Trophoblast cell (in vitro differentiated cells and primary cell): ENCODE results near the gene ARHGAP23.

Source experiments
- DNase-seq, 2 donors: peaks; one replicate each; pipeline ENCODE4 v3.0.0-alpha.2; 2016
- H2AFZ ChIP-seq: 2 replicates; pipeline ENCODE4 v1.6.1; 2013; ENCODE audit warnings: low read length, moderate library complexity, mild to moderate bottlenecking; ENCODE audit not compliant: insufficient read depth, poor library complexity
- H2AK5ac ChIP-seq: 2 replicates; pipeline ENCODE4 v1.6.1; 2013; ENCODE audit warnings: mild to moderate bottlenecking, low read length
- H2BK120ac ChIP-seq: 2 replicates; pipeline ENCODE4 v1.6.1; 2013; ENCODE audit warnings: low read length, mild to moderate bottlenecking, moderate library complexity; ENCODE audit not compliant: insufficient read depth, poor library complexity
- H2BK12ac ChIP-seq: 2 replicates; pipeline ENCODE4 v1.6.1; 2013; ENCODE audit warnings: mild to moderate bottlenecking, low read length, moderate library complexity
- H2BK5ac ChIP-seq: 2 replicates; pipeline ENCODE4 v1.6.1; 2013; ENCODE audit warnings: low read length, low read depth, moderate library complexity, mild to moderate bottlenecking; ENCODE audit not compliant: poor library complexity
- H3K14ac ChIP-seq: 2 replicates; pipeline ENCODE4 v1.6.1; 2013; ENCODE audit warnings: mild to moderate bottlenecking, low read length
- H3K18ac ChIP-seq: 2 replicates; pipeline ENCODE4 v1.6.1; 2013; ENCODE audit warnings: mild to moderate bottlenecking, low read length
- H3K23ac ChIP-seq: 2 replicates; pipeline ENCODE4 v1.6.1; 2013; ENCODE audit warnings: low read length
- H3K27ac ChIP-seq: 2 replicates; pipeline ENCODE4 v1.5.1; 2013; ENCODE audit warnings: low read depth, mild to moderate bottlenecking, inconsistent platforms, low read length, moderate library complexity
- H3K27me3 ChIP-seq: 2 replicates; pipeline ENCODE4 v1.6.1; 2013; ENCODE audit warnings: inconsistent platforms, mild to moderate bottlenecking, low read length, moderate library complexity; ENCODE audit not compliant: insufficient read depth
- H3K36me3 ChIP-seq, 2 experiments: 1 replicate in 1 of 2; 2 replicates in 1 of 2; pipeline ENCODE4 v1.6.1; 2013; ENCODE audit warnings: low read length in 2 of 2, mild to moderate bottlenecking in 2 of 2, moderate library complexity in 1 of 2; ENCODE audit not compliant: insufficient read depth in 2 of 2, control insufficient read depth in 1 of 2
- H3K4ac ChIP-seq: 2 replicates; pipeline ENCODE4 v1.6.1; 2013; ENCODE audit warnings: low read depth, mild to moderate bottlenecking, low read length, moderate library complexity
- H3K4me1 ChIP-seq, 2 experiments: 1 replicate in 1 of 2; 2 replicates in 1 of 2; pipeline ENCODE4 v1.6.1; 2013; ENCODE audit warnings: low read length in 2 of 2, mild to moderate bottlenecking in 2 of 2, moderate library complexity in 1 of 2; ENCODE audit not compliant: insufficient read depth in 2 of 2, control insufficient read depth in 1 of 2
- H3K4me2 ChIP-seq: 2 replicates; pipeline ENCODE4 v1.6.1; 2013; ENCODE audit warnings: inconsistent platforms, mild to moderate bottlenecking, low read length, moderate library complexity
- H3K4me3 ChIP-seq: 2 replicates; pipeline ENCODE4 v1.5.1; 2013; ENCODE audit warnings: mild to moderate bottlenecking, low read depth, low read length, inconsistent platforms
- H3K79me1 ChIP-seq: one replicate; pipeline ENCODE4 v1.6.1; 2013; ENCODE audit warnings: low read length
- H3K79me2 ChIP-seq: 2 replicates; pipeline ENCODE4 v1.6.1; 2013; ENCODE audit warnings: low read length, mild to moderate bottlenecking; ENCODE audit not compliant: control insufficient read depth, insufficient read depth, poor library complexity
- H3K9ac ChIP-seq: 2 replicates; pipeline ENCODE4 v1.6.1; 2013; ENCODE audit warnings: mild to moderate bottlenecking, low read length
- H3K9me3 ChIP-seq: 2 replicates; pipeline ENCODE4 v1.6.1; 2013; ENCODE audit warnings: low read depth, mild to moderate bottlenecking, control low read depth, inconsistent platforms, low read length; ENCODE audit not compliant: insufficient read depth
- H4K12ac ChIP-seq: 2 replicates; pipeline ENCODE4 v1.6.1; 2013; ENCODE audit warnings: low read depth, mild to moderate bottlenecking, low read length, moderate library complexity
- H4K8ac ChIP-seq: 2 replicates; pipeline ENCODE4 v1.6.1; 2013; ENCODE audit warnings: low read depth, mild to moderate bottlenecking, low read length, moderate library complexity
- H4K91ac ChIP-seq: one replicate; pipeline ENCODE4 v1.6.1; 2013; ENCODE audit warnings: low read depth, mild to moderate bottlenecking, low read length, moderate library complexity
- WGBS: extraction: QIAGEN DNeasy Blood & Tissue Kit; methylation state at CpG from one replicate; pipeline ENCODE4 v1.1.7; 2013; ENCODE audit warnings: missing lambda C conversion rate; ENCODE audit not compliant: insufficient read length, insufficient coverage; ENCODE audit errors: extremely low coverage; 5-methylcytosine and 5-hydroxymethylcytosine counted together

The ARHGAP23 gene

DNA sequence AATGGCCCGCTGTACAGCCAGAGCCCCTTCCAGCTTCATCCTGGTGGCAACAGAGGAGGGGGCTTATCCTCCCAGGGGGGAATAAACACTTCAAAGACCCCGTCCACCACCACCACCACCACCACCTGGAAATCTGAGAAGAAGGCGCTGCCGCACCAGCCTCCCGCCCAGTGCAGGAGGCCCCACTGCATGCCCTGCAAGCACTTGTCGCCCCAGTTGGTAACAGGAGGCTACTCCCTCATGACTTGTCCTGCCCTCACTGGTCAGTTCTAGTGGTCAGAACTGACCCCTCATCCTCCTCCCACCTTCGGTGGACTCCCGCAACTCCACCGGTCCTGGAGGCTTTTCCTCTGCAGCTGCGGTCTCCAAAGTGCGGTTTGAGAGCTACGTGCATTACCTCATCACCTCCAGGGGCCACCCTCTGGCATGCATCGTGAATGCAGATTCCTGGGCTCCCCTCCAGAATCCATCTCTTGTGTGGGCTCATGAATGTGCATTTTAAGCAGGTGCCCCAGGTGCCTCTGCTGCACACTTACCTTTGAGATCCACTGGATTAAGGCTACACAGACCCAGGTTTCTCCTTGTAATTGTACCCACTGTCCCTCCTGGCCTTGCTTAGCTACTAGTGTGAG is 105.7 kb downstream of the ARHGAP23 start:
- Histone ChIP-seq H3K27ac (no peak overlapping the region), H3K4me1 (no peaks in the 10 kb centered on the region), H3K9me3 (no peaks in the 10 kb centered on the region), H2BK120ac (no peak overlapping the region), H4K91ac (no peak overlapping the region), H3K79me2 (no peaks in the 10 kb centered on the region), H2BK12ac (no peak overlapping the region), H3K4me2 (no peak overlapping the region), H3K14ac (no peak overlapping the region), H2AFZ (no peak overlapping the region), H3K18ac (no peak overlapping the region), H4K12ac (no peak overlapping the region), H3K9ac (no peak overlapping the region), H3K27me3 (no peaks in the 10 kb centered on the region), H2AK5ac (no peak overlapping the region), H3K36me3 (no peaks in the 10 kb centered on the region), H3K79me1 (no peaks in the 10 kb centered on the region), H2BK5ac (no peak overlapping the region), H4K8ac (no peak overlapping the region), H3K4ac (no peak overlapping the region), H3K23ac (no peak overlapping the region), H3K4me3 (no peak overlapping the region)
- no peak for DNase-seq
- no CpG with 5 or more reads among the region's 13 CpGs for WGBS

DNA sequence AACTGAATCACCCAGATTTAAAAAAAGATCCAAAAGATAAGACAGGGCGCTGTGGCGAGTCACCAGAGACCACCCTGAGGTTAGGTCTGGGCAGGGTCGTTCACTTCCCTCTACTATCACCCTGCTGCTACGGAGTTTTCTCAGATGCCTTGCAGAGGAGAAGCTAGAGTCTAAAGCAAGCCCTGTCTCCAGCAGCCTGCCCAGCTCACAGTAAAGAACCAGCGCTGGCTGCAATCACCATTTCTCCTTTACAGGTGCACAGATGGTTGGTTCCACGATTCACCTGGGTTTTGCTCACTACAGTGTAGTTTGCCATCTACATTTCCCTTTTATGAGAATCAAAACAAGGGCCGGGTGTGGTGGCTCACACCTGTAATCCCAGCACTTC is 106.2 kb downstream of the ARHGAP23 start:
- no peaks in the 10 kb centered on the region for H3K9me3 ChIP-seq
- H3K27me3 ChIP-seq = no peaks in the 10 kb centered on the region
- no peak overlapping the region for H2BK120ac ChIP-seq
- H3K27ac ChIP-seq = no peak overlapping the region
- H3K79me2 ChIP-seq = no peaks in the 10 kb centered on the region
- no peak overlapping the region for H2AK5ac ChIP-seq
- H3K4ac ChIP-seq = no peak overlapping the region
- H3K23ac ChIP-seq = no peak overlapping the region
- WGBS = no CpG with 5 or more reads among the region's 7 CpGs
- no peak overlapping the region for H4K91ac ChIP-seq
- H3K4me1 ChIP-seq = no peaks in the 10 kb centered on the region
- no peak overlapping the region for H4K12ac ChIP-seq
- no peak overlapping the region for H4K8ac ChIP-seq
- no peaks in the 10 kb centered on the region for H3K79me1 ChIP-seq
- H3K9ac ChIP-seq = no peak overlapping the region
- H3K4me3 ChIP-seq = no peak overlapping the region
- H3K4me2 ChIP-seq = no peak overlapping the region
- no peak overlapping the region for H2BK5ac ChIP-seq
- H3K18ac ChIP-seq = no peak overlapping the region
- DNase-seq = no peak
- no peak overlapping the region for H3K14ac ChIP-seq
- H3K36me3 ChIP-seq = no peaks in the 10 kb centered on the region
- no peak overlapping the region for H2BK12ac ChIP-seq
- no peak overlapping the region for H2AFZ ChIP-seq

DNA sequence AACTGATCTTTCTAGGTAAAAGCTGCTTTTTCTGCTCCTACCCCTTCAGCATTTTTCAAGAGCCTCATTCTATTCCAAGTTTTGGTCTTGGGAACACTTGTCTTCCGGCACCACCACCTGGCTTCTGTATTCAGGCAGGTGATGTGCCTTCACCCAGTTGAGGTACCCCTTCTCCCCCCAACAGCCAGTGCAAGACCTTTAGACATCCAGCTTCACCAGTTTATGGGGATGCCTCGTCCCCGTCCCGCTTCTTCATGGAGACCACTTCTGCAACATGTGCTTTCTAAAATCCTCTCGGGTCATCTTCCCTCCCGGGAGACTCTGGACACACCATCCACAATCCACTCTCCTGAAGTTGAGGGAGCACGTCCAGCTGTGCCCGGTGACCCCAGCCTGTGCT is 107.6 kb downstream of the ARHGAP23 start:
- no peak overlapping the region for H4K8ac ChIP-seq
- H3K9me3 ChIP-seq = no peaks in the 10 kb centered on the region
- no peak overlapping the region for H2BK12ac ChIP-seq
- WGBS = no CpG with 5 or more reads among the region's 8 CpGs
- no peak overlapping the region for H3K18ac ChIP-seq
- H3K36me3 ChIP-seq = no peaks in the 10 kb centered on the region
- no peak for DNase-seq
- no peak overlapping the region for H2BK120ac ChIP-seq
- no peak overlapping the region for H3K4ac ChIP-seq
- no peak overlapping the region for H3K23ac ChIP-seq
- H3K4me1 ChIP-seq = no peaks in the 10 kb centered on the region
- H3K27me3 ChIP-seq = no peaks in the 10 kb centered on the region
- H3K4me2 ChIP-seq = no peak overlapping the region
- no peak overlapping the region for H2BK5ac ChIP-seq
- no peaks in the 10 kb centered on the region for H3K79me2 ChIP-seq
- H4K91ac ChIP-seq = no peak overlapping the region
- no peaks in the 10 kb centered on the region for H3K79me1 ChIP-seq
- no peak overlapping the region for H2AFZ ChIP-seq
- no peak overlapping the region for H3K4me3 ChIP-seq
- no peak overlapping the region for H3K27ac ChIP-seq
- no peak overlapping the region for H3K9ac ChIP-seq
- H2AK5ac ChIP-seq = no peak overlapping the region
- no peak overlapping the region for H3K14ac ChIP-seq
- no peak overlapping the region for H4K12ac ChIP-seq

DNA sequence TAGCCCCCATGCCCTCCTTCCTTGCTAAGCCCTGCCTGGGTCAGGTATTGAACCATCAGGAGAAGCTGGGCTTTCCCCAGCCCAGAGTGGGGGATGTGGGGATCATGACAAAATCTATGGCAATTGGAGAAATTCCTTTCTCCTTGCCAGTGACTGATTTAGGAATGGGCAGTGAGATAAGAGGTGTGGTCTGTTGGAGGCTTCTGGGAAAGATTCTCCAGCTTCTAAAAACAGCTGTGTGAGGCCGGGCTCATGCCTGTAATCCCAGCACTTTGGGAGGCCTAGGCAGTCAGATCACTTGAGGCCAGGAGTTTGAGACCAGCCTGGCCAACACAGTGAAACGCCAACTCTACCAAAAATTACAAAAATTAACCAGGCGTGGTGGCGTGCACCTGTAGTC is 108.4 kb downstream of the ARHGAP23 start:
- no CpG with 5 or more reads among the region's 4 CpGs for WGBS
- Histone ChIP-seq H3K79me2 (no peaks in the 10 kb centered on the region), H3K14ac (no peak overlapping the region), H3K36me3 (no peaks in the 10 kb centered on the region), H4K12ac (no peak overlapping the region), H3K23ac (no peak overlapping the region), H3K79me1 (no peaks in the 10 kb centered on the region), H3K27ac (no peak overlapping the region), H4K91ac (no peak overlapping the region), H3K18ac (no peak overlapping the region), H3K4me1 (no peaks in the 10 kb centered on the region), H2BK12ac (no peak overlapping the region), H3K27me3 (no peaks in the 10 kb centered on the region), H2BK120ac (no peak overlapping the region), H3K9me3 (no peaks in the 10 kb centered on the region), H3K4me2 (no peak overlapping the region), H4K8ac (no peak overlapping the region), H3K4me3 (no peak overlapping the region), H2AK5ac (no peak overlapping the region), H3K4ac (no peak overlapping the region), H2AFZ (no peak overlapping the region), H3K9ac (no peak overlapping the region), H2BK5ac (no peak overlapping the region)
- no peak for DNase-seq
